Measurements from ENCODE around the gene P2RX1.

The P2RX1 gene

GRCh38 chr17:3852561-3852960 lies 63.7 kb downstream of the P2RX1 start:
- no peak for DNase-seq

DNA sequence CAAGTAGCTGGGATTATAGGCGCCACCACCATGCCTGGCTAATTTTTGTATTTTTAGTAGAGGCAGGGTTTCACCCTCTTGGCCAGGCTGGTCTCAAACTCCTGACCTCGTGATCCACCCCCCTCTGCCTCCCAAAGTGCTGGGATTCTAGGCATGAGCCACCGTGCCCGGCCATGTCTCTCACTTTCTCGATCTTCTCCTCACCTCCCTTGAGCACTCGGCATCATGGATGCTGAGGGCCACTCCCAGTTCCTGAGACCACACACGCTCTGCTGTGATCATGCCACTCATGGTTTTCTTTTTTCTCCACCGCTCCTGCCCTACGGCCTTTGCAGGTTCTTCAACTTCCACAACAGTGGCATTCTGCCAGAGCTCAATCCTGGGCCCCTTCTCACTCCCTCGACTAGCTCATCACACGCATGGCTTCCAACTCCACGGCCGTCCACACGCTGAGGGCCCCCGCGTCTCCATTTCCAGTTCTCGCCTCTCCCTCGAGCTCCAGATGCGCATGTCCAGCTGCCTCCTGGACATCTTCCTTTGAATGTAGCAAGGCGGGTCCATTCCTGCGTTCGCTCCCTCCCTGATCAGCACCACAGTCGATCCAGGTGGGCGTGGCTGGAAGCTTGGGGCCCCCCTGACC lies 64.7 kb downstream of the P2RX1 start:
- DNase-seq = no peak

DNA sequence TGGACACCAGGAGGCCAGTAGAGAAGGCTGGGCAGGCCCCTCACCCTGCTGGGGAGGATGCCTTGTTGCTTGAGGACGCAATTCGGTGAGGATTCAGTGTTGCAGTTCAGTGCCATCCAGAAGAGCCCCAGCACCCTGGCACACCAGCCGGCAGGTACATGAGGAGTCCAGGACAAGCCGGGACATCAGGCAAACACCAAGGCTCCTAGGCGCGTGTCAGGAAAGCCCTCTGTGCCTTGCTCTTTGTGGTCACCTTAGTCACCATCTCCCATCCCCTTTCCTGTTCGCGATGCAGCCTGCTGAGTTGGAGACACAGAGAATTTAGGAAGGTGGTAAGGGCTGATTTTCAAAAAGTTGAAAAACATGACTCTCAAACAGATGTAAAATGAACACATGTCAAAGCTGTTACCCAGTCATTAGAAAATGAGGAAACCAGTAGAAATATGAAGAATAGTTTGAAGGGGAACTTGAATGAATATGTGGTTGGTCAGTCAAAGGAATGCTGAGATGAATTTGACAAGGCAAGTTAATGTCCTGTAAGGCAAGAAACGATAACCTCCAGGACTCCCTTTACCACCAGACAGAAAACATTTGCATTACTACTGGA lies 67.9 kb downstream of the P2RX1 start:
- no peak for DNase-seq

DNA sequence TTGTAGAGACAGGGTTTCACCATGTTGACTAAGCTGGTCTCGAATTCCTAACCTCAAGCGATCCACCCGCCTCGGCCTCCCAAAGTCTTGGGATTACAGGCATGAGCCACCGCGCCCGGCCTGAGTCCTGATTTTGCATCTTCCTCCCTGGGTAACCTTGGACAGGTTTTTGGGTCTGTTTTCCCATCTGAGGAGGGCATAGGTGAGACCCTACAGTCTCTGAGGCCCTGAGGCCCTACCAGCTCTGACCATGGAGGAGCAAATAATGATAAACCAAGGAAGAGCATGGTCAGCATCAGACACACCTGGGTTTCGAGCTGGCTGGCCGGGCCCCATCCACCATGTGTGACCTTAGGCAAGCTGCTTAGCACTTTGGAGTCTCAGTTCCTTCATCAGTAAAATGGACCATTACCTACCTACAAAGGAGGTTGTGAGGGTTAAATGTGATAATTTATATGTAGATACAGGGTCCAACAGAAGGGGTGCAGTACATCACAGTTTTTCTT lies 69.0 kb downstream of the P2RX1 start:
- no peak for DNase-seq
